Smooth muscle cell of the brain vasculature (primary cell): ENCODE results near the gene NTRK1.
"Not testable (repeated sequence)": the region's sequence is repeated elsewhere in the genome, so short reads cannot be mapped to it uniquely, and the experiment has no call there.

Experiments
- DNase-seq: peaks from one replicate; pipeline ENCODE4 v3.0.0-alpha.2; 2012; ENCODE audit warnings: low read depth, low spot score

Gene NTRK1

DNA sequence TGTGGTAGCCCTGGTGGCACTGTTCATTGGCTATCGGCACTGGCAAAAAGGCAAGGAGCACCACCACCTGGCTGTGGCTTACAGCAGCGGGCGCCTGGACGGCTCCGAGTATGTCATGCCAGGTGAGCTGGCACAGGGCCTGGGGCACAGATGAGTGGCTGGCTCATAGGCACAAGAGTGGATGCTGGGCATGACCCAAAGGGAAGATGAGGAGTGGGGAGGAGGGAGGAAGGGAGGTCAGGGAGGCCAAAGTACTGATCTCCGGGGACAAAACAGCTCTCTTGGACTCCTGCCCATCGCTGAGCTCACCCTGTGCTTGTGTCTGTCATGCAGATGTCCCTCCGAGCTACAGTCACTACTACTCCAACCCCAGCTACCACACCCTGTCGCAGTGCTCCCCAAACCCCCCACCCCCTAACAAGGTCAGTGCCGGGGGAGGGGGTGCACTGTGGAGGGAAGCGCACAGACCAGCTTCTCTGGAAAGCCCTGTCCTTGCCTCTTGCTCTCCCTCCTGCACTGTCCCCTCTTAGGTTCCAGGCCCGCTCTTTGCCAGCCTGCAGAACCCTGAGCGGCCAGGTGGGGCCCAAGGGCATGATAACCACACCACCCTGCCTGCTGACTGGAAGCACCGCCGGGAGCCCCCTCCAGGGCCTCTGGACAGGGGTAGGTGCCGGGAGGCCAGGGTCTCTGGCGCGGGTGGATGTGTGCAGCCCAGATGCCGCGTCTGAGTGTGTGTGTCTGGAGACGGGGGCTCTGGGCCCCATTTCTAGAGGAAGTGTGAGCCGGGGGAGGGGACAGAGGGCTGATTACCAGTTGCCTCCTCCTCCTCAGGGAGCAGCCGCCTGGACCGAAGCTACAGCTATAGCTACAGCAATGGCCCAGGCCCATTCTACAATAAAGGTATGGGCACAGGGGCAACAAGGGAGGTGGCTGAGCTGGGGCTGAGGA lies 52.5 kb downstream of the NTRK1 start:
- no peak for DNase-seq

DNA sequence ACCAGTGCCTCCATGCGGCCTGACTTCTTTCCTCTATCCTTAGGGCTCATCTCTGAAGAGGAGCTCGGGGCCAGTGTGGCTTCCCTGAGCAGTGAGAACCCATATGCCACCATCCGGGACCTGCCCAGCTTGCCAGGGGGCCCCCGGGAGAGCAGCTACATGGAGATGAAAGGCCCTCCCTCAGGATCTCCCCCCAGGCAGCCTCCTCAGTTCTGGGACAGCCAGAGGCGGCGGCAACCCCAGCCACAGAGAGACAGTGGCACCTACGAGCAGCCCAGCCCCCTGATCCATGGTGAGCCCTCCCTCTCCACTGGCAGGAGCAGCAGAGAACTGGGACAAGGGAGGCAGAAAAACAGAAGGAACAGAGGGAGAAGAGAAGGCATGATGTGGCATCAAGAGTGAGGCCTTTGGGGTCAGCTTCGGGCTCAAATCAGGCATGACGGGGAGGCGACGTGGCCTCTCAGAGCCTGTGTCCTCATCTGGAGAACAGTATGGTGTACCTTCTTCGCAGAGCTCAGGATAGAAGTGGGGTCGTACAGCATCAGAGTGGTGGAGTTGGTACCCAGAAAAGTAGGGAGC lies 53.2 kb downstream of the NTRK1 start:
- DNase-seq: no peak

DNA sequence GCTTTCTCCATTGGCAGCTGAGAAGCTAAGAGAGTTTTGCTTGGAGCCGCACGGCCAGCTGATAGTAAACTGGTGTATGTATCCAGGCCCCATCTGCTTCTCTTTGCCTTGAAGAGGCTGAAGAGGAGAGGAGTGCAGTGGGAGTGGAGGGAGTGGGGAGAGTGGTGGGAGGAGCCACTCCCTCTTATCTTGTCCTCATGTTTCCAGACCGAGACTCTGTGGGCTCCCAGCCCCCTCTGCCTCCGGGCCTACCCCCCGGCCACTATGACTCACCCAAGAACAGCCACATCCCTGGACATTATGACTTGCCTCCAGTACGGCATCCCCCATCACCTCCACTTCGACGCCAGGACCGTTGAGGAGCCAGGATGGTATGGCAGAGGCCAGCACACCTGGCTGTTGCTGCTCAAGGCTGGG lies 53.8 kb downstream of the NTRK1 start:
- DNase-seq: no peak

DNA sequence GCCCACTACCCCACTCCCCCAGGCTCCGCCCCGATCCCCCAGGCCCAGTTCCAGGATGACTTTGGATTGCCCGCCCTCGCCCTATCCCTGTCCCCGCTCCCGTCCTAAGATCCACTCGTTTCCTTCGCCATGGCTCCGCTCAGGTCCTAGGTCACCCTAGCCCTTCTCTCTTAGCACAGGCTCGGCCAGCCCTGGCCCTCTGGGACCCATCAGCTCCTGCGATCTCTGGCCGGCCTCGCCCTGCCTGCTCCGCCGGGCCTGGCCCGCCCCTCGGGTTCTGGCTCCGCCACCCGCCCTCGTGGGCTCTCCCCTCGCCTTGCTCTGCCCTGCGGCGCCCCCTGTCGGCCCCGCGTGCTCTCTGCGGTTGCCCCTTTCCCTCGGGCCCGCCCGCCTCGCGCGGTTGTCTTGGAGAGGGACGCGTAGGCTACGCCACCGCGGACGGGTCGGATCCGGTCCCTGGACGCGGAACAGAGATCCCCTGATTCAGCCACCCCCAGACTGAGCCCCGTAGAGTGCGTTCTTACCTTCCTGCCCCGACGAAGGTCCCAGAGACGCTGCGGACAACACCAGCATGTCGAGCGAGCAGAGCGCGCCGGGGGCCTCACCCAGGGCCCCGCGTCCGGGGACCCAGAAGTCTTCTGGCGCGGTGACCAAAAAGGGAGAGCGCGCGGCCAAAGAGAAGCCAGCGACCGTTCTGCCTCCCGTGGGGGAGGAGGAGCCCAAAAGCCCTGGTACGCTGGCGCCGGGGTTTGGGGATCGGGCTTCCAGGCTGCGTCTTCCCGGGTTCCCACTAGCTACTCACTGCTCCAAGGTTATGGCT lies 59.8 kb downstream of the NTRK1 start, which contains the start of gene LRRC71:
Gene LRRC71, plus strand, starts transcription at position 400 of the 820 bp plus-strand sequence. Its CDS starts 172 bp downstream, at position 572.
- no peak for DNase-seq

DNA sequence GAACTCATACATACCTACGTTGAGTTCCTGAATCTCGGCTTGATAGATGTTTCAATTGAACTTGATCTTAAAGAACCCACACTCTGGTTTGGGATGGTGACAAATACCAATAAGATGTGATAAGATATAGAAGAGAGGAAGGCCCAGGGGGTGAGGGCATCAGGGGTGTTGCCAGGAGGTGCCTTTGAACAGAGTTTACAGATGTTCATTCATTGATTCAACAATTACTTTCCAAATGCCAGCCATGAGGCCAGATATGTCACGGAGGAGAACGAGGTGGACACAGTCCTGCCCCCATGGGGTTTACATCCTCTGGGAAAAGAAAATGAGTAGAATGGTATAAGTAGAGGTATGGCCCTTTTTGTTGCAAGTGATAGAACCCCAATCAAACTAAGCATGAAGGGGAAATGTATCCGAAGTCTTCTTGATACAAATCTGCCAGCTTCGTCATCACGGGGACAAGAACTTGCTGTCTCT lies 60.4 kb downstream of the NTRK1 start:
- no peak for DNase-seq

DNA sequence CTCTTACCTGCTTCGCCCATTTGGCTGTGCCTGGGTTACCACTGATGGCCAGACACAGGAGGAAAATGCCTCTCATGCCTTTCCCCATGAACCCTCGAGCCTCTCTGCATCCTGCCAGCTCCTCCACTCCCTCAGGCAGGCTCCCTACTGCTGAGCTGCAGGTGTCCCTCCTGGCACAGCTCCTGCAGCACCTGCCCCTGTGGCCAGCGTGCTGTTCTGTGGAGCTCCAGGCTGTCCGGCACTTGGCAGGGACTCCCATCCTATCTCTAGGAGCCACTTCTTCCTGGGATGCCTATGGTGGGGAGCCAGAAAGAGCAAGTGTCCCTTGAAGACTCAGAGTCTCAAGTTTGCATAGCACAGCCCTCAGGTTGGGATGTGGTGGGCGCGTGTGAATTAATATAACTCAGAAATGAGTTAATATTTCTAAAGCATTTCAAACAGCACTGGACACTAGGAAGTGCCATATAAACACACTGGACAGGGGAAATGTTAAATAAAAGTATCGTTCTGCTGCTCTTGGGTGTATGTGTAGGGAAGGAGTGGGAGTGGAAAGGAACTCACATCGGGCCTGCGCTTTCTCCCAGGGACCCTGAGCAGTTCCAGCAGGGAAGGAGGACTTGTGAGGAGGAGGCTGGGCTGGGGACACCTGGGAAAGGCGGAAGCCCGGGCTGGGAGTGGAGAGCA lies 62.5 kb downstream of the NTRK1 start:
- DNase-seq: no peak

DNA sequence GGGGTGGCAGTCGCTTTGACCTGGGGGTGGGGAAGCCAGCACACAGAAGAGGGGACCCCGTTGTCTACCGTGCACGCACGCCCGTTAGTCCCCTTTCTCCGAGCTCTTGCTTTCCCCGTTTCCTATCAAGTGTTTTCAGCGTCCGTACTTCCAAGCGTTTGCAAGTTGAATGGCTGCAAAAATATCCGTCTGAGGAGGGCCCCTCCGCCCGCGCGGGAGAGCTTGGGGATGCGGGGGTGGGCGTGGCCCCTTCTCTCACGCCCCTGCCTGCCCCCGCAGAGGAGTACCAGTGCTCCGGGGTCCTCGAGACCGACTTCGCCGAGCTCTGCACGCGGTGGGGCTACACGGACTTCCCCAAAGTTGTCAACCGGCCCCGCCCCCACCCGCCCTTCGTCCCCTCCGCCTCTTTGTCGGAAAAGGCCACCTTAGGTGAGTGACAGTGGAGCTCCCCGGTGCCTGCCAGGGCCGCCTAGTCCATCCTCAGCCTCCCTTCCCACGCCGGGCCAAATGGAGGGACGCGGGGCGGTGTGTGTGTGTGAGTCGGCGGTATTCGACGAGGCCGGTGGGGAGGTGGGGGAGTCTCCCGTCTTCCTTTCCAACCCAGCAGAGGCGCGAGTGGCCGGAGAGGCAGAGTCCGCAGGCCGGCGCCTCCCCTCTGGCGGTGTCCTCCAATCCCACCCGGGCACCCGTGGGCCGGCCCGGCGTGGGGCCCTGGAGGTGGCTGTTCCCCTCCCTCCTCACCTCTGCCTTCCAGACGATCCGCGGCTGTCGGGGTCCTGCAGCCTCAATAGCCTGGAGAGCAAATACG lies 63.2 kb downstream of the NTRK1 start:
- DNase-seq: no peak

DNA sequence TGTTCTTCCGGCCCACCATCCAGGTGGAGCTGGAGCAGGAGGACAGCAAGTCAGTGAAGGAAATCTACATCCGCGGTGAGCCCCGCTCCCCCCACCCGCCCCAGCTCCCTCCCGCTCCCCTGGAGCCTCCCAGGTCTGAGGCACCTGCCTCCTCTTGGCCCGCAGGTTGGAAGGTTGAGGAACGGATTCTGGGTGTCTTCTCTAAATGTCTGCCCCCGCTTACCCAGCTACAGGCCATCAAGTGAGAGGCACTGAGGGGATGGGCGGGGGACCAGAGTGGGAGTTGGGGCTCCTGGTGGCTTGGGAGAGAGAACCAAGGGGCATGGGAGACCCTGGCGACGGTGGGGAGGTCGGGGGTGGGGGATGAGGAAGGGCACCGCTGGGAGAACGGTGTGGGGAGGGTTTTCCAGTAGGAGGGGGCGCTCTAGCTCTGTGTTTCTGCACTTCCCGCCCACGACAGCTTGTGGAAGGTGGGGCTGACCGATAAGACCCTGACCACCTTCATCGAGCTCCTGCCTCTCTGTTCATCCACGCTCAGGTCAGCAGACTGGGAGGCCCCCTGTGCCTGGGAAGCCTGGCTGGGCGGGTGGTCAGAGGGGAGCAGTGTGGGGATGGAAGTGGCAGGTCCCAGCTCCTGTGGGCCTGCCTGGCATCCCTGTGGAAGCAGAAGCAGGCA lies 64.0 kb downstream of the NTRK1 start:
- no peak for DNase-seq

DNA sequence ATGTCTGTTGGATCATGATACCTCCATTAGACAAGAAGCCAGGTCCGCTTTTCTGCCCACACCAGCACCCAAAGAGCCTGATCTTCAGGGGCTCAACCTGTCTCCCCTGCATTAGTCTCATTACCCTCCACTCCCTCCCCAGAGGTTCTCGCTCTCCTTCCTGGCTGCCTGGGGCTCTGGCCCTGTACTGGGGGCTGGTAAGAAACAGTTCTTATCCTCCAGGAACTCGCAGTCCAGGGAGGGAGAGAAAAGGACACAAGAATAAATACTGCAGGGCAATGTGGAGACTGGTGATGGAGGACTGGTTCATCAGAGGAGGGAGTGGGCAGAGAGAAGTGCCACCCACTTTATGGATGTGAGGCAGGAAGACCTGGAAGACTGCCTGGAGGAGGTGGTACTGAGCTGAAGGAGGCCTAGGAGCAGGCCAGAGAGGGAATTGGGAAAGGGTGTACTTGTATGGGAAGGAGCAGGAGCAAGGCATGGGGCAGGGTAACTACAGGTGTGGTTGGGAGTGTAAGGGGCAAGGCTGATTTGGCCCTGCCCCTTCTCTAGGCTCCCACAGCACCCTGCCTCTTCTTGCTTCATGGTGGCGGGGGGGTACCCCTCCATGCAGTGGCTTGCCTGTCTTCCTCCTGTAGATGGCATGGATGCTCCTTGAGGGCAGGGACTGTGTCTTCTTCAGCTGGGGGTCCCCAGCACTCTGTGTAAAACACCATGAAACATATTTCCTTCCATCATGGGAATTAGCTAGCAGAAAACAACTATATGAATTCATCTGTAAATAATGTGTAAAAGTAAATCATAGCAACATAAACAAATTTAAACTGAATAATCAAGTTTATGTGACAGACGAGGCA lies 64.7 kb downstream of the NTRK1 start:
- DNase-seq: no peak

DNA sequence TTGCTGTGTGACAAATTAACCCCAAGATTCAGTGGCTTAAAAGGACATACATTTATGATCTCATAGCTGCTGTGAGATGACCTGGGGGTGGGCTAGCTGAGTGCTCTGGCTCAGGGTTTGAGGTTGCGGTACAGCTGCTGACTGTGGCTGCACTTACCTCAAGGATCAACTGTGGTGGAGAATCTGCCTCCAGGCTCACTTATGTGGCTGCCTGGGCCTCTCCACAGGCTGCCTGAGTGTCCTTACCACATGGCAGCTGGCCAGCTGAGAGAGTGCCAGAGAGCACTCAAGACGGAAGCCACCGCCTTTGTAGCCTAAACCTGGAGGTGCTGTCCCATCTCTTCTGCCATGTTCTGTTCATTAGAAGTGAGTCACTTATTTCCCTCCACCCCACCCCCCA lies 65.5 kb downstream of the NTRK1 start:
- DNase-seq: peak; percentile 37

DNA sequence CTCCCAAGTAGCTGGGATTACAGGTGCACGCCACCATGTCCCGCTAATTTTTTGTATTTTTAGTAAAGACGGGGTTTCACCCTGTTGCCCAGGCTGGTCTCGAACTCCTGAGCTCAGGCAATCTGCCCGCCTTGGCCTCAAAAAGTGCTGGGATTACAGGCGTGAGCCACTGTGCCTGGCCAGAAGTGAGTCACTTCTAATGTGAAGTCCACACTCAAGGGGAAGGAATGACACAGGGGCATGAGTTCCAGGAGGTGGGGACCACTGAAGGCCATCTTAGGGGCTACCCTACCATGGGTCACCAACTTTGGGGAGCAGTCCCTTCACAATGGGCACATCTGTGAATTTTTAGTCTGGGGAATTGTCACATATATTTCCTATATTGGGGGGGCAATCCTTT lies 66.0 kb downstream of the NTRK1 start:
- not testable (repeated sequence) for DNase-seq

DNA sequence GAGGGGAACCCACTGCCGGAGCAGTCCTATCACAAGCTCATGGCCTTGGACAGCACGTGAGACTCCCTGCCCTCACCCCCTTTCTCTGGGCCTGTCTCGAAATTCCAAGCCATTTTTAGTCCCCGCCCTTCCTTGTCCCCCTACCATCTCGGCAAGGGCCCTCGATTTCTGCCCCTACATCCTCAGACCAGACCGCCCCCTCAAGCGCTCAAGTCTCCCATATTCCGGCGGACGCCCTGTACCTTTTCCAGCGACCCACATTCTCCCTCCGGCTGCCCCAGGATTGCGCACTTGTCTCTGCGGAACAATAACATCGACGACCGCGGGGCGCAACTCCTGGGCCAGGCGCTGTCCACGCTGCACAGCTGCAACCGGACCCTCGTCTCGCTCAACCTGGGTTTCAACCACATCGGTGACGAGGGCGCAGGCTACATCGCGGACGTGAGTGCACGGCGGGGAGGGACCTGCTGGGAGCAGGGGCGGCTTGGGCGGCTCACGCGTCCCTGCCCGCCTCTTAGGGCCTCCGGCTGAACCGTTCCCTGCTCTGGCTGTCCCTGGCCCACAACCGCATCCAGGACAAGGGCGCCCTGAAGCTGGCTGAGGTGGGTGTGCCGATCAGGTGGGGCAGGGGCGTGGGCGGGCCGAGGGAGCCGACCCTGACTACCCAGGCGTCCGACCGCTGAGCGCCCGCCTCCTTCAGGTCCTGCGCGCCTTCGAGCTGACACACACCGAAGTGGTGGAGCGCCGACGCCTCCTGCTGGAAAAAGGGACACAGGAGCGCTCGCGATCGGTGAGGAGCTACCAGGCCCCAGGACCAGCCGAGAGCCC lies 66.8 kb downstream of the NTRK1 start:
- DNase-seq: no peak

DNA sequence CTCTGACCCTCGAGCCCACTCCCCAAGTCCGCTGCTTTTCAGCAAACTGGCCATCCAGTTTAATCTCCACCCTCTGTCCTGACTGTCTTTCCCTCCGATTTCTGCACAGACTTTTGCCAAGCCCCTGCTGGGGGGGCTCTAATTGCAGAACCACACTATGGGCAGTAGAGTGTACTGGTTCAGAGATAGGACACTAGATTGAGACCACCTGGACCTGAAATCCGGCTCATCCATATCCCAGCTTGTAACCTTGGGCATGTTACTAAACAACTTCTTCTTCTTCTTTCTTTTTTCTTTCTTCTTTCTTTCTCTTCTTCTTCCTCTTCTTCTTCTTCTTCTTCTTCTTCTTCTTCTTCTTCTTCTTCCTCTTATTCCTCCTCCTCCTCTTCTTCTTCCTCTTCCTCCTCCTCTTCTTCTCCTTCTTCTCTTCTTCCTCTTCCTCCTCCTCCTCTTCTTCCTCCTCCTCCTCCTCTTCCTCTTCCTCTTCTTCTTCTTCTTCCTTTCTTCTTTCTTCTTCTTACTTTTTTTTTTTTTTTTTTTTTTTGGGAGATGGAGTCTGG lies 67.5 kb downstream of the NTRK1 start:
- DNase-seq: no peak

DNA sequence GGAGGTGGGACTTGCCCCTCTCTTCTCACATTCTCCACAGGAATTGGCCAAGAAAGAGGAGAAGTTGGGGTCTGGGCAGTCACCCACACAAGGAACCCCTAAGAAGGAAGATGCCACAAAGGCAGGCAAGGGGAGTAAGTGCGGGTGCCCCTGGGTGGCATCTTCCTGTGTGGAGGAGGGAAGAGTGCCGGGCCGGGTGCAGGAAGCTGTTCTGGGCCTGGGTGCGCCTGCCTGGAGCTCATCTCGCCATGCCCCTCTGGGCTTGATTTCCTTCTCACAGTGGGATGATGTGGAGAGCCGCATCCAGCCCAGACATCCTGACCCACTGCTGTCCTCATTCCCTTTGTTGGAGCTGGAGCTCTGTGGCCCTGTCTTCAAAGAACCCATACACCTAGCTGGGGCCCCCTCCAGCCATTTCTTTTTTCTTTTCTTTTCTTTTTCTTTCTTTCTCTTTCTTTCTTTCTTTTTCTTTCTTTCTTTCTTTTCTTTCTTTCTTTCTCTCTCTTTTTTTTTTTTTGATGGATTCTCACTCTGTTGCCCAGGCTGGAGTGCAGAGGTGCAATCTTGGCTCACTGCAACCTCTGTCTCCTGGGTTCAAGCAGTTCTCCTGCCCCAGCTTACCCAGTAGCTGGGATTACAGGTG lies 69.1 kb downstream of the NTRK1 start:
- DNase-seq: no peak

DNA sequence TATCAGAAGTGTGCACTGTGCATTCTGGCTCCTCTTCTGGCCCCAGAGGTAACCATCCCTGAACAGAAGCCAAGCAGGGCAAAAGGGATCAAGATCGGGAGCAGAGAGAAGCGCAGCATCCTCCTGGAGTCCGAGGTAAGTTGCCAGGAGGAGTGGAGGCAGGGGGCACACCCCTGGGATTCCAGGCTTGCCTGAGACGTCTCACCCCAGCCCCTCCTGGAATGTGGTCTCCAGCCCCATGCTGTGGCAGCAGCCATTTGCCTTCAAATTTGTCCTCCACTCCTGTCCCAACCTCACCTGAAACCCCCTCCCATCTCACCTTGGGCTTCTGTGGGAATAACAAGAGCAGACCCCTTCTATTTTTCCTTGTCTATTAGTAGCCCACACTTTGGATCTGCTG lies 69.8 kb downstream of the NTRK1 start:
- DNase-seq: no peak
